T-helper 1 cell treated with Interleukin-12 subunit alpha and Interleukin-12 subunit beta and Interleukin-4 antibody, amounts not matched to agents 30 μg/mL and 1 μg/mL, for 36 hours (primary cell): ENCODE data around the gene SLC26A8.

Experiments
- H3K27ac Mint-ChIP-seq: one replicate; pipeline ENCODE4 v1.8.0; 2021; ENCODE audit warnings: mild to moderate bottlenecking, mixed read lengths
- H3K27me3 Mint-ChIP-seq: one replicate; pipeline ENCODE4 v1.8.0; 2021; ENCODE audit warnings: low read depth, mixed read lengths
- H3K36me3 Mint-ChIP-seq: one replicate; pipeline ENCODE4 v1.8.0; 2021; ENCODE audit warnings: low read depth, mixed read lengths
- H3K4me1 Mint-ChIP-seq: one replicate; pipeline ENCODE4 v1.8.0; 2021; ENCODE audit warnings: low read depth, mixed read lengths
- H3K4me3 Mint-ChIP-seq: one replicate; pipeline ENCODE4 v1.8.0; 2021; ENCODE audit warnings: mild to moderate bottlenecking, moderate library complexity, mixed read lengths
- H3K9me3 Mint-ChIP-seq: one replicate; pipeline ENCODE4 v1.8.0; 2021; ENCODE audit warnings: mixed read lengths

SLC26A8 gene, protein sequence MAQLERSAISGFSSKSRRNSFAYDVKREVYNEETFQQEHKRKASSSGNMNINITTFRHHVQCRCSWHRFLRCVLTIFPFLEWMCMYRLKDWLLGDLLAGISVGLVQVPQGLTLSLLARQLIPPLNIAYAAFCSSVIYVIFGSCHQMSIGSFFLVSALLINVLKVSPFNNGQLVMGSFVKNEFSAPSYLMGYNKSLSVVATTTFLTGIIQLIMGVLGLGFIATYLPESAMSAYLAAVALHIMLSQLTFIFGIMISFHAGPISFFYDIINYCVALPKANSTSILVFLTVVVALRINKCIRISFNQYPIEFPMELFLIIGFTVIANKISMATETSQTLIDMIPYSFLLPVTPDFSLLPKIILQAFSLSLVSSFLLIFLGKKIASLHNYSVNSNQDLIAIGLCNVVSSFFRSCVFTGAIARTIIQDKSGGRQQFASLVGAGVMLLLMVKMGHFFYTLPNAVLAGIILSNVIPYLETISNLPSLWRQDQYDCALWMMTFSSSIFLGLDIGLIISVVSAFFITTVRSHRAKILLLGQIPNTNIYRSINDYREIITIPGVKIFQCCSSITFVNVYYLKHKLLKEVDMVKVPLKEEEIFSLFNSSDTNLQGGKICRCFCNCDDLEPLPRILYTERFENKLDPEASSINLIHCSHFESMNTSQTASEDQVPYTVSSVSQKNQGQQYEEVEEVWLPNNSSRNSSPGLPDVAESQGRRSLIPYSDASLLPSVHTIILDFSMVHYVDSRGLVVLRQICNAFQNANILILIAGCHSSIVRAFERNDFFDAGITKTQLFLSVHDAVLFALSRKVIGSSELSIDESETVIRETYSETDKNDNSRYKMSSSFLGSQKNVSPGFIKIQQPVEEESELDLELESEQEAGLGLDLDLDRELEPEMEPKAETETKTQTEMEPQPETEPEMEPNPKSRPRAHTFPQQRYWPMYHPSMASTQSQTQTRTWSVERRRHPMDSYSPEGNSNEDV

DNA sequence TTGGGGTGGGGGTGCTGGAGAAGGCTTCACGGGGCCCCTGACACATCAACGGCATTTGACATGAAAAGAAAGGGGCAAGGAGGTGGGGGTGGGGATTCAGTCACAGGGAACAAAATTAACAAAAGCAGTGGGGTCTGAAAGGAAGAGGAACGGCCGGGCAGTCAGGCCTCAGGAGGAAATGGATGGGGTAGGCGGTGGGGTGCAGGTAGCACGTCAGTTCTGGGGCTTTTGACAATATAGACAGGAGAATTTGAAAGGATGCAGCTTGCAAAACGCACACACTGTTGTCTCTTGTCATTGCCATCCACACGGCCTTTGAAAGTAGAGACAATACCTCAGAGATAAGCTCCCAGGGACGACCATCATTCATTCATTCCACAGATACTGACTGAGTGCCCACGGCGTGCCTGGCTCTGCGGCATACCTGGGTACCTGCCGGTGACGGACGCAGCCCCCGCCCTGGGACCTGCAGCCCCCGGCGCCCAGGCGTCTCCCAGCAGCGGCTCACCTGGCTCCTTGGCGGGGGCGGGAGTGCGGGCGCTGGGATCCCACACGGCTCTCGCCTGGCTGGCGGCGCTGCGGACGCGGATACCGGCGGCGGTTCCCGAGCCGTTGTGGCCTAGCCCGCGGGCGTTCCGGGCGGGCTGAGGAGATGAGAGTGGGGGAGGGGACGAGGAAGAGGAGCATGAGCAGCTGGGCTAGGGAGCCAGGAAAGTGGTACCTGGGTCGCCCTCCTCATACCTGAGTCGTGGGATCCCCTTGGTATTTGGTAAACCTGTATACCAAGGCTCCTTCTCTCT, at the start of gene SLC26A8:
Gene SLC26A8, minus strand, starts transcription at position 646 of the 800 bp plus-strand sequence. CDS start 4,934 bp downstream, outside the sequence.
- peaks cover 9% of the 10 kb centered on the region for H3K4me1 Mint-ChIP-seq
- no peaks in the 10 kb centered on the region for H3K9me3 Mint-ChIP-seq
- no peak within 1 kb of the TSS for H3K4me3 Mint-ChIP-seq
- H3K27me3 Mint-ChIP-seq, result peaks cover 29% of the 10 kb centered on the region
- peaks cover 5% of the 10 kb centered on the region for H3K36me3 Mint-ChIP-seq
- H3K27ac Mint-ChIP-seq, result no peak within 1 kb of the TSS

DNA sequence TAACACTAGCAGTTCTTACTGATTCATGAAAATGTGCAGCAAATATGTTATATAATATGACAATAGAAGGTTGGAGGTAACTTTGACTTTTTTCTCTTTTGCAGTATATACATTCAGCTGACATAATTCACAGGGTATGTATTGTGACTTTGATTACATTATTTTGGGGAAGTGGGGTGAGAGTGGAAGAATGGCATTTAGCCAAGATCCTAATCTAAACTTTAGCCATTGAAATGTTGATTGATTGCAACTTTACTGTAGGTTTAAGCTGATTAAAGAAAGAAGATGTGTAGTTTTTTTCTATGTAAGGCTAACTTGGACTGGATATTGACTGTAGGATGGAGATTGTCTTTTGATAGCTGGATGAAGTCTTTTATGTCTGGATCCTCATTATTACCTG, 49.1 kb upstream of the SLC26A8 start:
- no peaks in the 10 kb centered on the region for H3K27me3 Mint-ChIP-seq
- H3K4me1 Mint-ChIP-seq, result peaks cover 10% of the 10 kb centered on the region
- H3K36me3 Mint-ChIP-seq, result peaks cover 19% of the 10 kb centered on the region
- no peak overlapping the region for H3K27ac Mint-ChIP-seq
- no peaks in the 10 kb centered on the region for H3K9me3 Mint-ChIP-seq
- H3K4me3 Mint-ChIP-seq, result no peak overlapping the region

- Mint-ChIP-seq H3K27me3 (no peaks in the 10 kb centered on the region), H3K4me1 (peaks cover 14% of the 10 kb centered on the region), H3K4me3 (no peak overlapping the region), H3K27ac (no peak overlapping the region), H3K36me3 (peaks cover 21% of the 10 kb centered on the region), H3K9me3 (no peaks in the 10 kb centered on the region)
These were observed 48.2 kb upstream of the SLC26A8 start for GRCh38 chr6:36072681-36073080.

GRCh38 chr6:36071714-36072113, 47.3 kb upstream of the SLC26A8 start:
- H3K9me3 Mint-ChIP-seq, result no peaks in the 10 kb centered on the region
- H3K27ac Mint-ChIP-seq, result no peak overlapping the region
- peaks cover 17% of the 10 kb centered on the region for H3K4me1 Mint-ChIP-seq
- no peak overlapping the region for H3K4me3 Mint-ChIP-seq
- H3K27me3 Mint-ChIP-seq, result no peaks in the 10 kb centered on the region
- H3K36me3 Mint-ChIP-seq, result peaks cover 19% of the 10 kb centered on the region

- Mint-ChIP-seq H3K27ac (no peak overlapping the region), H3K9me3 (no peaks in the 10 kb centered on the region), H3K36me3 (peaks cover 15% of the 10 kb centered on the region), H3K27me3 (no peaks in the 10 kb centered on the region), H3K4me3 (no peak overlapping the region), H3K4me1 (peaks cover 17% of the 10 kb centered on the region)
These were observed 46.8 kb upstream of the SLC26A8 start for GRCh38 chr6:36071281-36071680.

DNA sequence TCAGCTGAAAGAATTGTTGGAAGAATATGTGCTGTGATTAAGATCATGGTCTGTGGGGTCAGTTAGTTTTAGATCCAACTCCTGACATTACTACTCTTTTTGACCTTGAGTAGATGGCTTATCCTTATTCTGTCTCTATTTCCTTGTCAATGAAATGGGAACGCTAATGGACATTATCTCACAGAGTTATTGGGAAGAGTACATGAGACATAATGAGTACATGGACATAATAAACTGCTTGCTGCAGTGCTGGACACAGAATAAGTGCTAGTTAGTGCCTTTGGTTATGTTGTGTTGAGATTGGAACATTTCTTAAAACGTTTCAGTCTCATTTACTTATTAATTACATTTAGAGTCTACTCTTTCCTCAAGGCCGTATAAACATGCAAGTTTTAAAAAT, 45.8 kb upstream of the SLC26A8 start:
- H3K9me3 Mint-ChIP-seq, result no peaks in the 10 kb centered on the region
- no peak overlapping the region for H3K4me3 Mint-ChIP-seq

DNA sequence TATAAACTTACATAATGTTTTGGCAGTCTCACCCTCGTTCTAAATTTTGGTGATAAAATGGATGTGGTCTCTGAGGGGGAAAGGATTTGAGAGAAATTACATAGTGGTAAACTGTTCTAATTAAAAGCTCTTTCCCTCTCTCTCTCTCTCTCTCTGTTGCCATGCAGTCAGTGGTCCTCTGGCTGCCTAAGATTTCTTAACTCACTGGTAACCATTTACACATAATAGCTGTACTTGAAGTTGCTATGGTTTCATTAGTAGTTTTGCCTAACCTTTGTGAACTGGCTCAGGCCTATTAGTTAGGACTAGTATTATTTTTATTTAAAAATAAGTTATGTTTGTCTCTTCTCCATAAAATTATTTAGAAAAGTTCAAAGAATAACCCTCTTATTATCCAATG, 45.1 kb upstream of the SLC26A8 start:
- no peak overlapping the region for H3K27ac Mint-ChIP-seq
- no peak overlapping the region for H3K4me3 Mint-ChIP-seq

More for the DNA sequence above, 45.8 kb upstream of the SLC26A8 start:
- peaks cover 16% of the 10 kb centered on the region for H3K4me1 Mint-ChIP-seq
- no peak overlapping the region for H3K27ac Mint-ChIP-seq
- H3K27me3 Mint-ChIP-seq, result no peaks in the 10 kb centered on the region
- H3K36me3 Mint-ChIP-seq, result peaks cover 14% of the 10 kb centered on the region

GRCh38 chr6:36068586-36068985, 44.1 kb upstream of the SLC26A8 start:
- no peak overlapping the region for H3K27ac Mint-ChIP-seq
- no peaks in the 10 kb centered on the region for H3K9me3 Mint-ChIP-seq
- H3K27me3 Mint-ChIP-seq, result no peaks in the 10 kb centered on the region
- no peak overlapping the region for H3K4me3 Mint-ChIP-seq
- peaks cover 16% of the 10 kb centered on the region for H3K36me3 Mint-ChIP-seq
- H3K4me1 Mint-ChIP-seq, result peaks cover 16% of the 10 kb centered on the region

More for the DNA sequence above, 45.1 kb upstream of the SLC26A8 start:
- Mint-ChIP-seq H3K9me3 (no peaks in the 10 kb centered on the region), H3K4me1 (peaks cover 16% of the 10 kb centered on the region), H3K27me3 (no peaks in the 10 kb centered on the region), H3K36me3 (peaks cover 18% of the 10 kb centered on the region)

GRCh38 chr6:36068012-36068392, 43.6 kb upstream of the SLC26A8 start:
- H3K9me3 Mint-ChIP-seq, result no peaks in the 10 kb centered on the region
- no peak overlapping the region for H3K27ac Mint-ChIP-seq
- no peak overlapping the region for H3K4me3 Mint-ChIP-seq
- no peaks in the 10 kb centered on the region for H3K27me3 Mint-ChIP-seq
- peaks cover 13% of the 10 kb centered on the region for H3K36me3 Mint-ChIP-seq
- peaks cover 14% of the 10 kb centered on the region for H3K4me1 Mint-ChIP-seq

- peaks cover 11% of the 10 kb centered on the region for H3K36me3 Mint-ChIP-seq
- no peak overlapping the region for H3K27ac Mint-ChIP-seq
- no peaks in the 10 kb centered on the region for H3K9me3 Mint-ChIP-seq
- peaks cover 14% of the 10 kb centered on the region for H3K4me1 Mint-ChIP-seq
- no peaks in the 10 kb centered on the region for H3K27me3 Mint-ChIP-seq
- H3K4me3 Mint-ChIP-seq, result no peak overlapping the region
These were observed 43.1 kb upstream of the SLC26A8 start for GRCh38 chr6:36067374-36068011.

DNA sequence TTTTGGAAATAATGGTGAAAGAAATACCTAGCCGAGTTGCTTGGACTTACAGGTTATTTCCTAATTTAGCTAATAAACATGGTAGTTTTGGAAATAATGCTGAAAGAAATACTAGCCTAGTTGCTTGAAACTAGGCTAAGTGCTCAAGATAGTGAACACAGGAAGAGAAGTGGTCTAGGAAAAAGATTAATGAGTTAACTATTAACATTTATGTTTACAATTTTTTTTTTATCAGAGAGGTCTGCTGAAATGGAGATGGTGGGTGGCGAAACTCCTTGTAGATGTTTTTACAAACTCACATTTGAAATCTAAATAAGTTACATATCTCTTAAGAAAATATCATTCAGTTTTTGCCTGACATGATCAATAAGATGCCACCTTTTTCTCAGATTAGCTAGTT, 42.4 kb upstream of the SLC26A8 start:
- H3K9me3 Mint-ChIP-seq, result no peaks in the 10 kb centered on the region
- no peaks in the 10 kb centered on the region for H3K27me3 Mint-ChIP-seq
- H3K27ac Mint-ChIP-seq, result no peak overlapping the region
- peaks cover 11% of the 10 kb centered on the region for H3K4me1 Mint-ChIP-seq
- H3K4me3 Mint-ChIP-seq, result no peak overlapping the region
- H3K36me3 Mint-ChIP-seq, result peaks cover 12% of the 10 kb centered on the region

DNA sequence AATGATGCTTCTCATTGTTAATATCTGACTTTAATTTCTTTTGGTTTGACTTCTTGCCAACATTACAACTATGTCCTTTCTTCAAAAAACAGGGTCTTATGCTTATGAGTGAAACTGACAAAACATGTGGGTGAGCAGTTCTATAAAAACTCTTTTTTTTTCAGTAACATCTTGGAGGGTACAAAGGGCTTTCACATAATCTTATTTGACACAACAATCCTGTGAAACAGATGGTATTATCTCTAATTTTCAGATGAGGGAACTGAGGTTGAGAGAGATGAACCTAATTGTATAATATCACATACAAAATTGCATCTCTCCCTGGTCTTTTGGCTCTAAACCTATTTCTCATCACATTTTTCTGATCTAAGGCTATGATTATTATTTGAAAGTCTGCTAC, 41.5 kb upstream of the SLC26A8 start:
- no peak overlapping the region for H3K27ac Mint-ChIP-seq
- H3K4me3 Mint-ChIP-seq, result no peak overlapping the region
- peaks cover 12% of the 10 kb centered on the region for H3K4me1 Mint-ChIP-seq
- peaks cover 15% of the 10 kb centered on the region for H3K36me3 Mint-ChIP-seq
- no peaks in the 10 kb centered on the region for H3K9me3 Mint-ChIP-seq
- H3K27me3 Mint-ChIP-seq, result no peaks in the 10 kb centered on the region

- peaks cover 23% of the 10 kb centered on the region for H3K36me3 Mint-ChIP-seq
- H3K9me3 Mint-ChIP-seq, result no peaks in the 10 kb centered on the region
- H3K27me3 Mint-ChIP-seq, result no peaks in the 10 kb centered on the region
- no peak overlapping the region for H3K4me3 Mint-ChIP-seq
- H3K4me1 Mint-ChIP-seq, result peaks cover 12% of the 10 kb centered on the region
- H3K27ac Mint-ChIP-seq, result no peak overlapping the region
These were observed 40.4 kb upstream of the SLC26A8 start for GRCh38 chr6:36064770-36065396.
